ENCODE measurements around the gene C1QL3.

The C1QL3 gene

GRCh38 chr10:16521311-16522016 is at the start of gene C1QL3:
Gene C1QL3 (minus strand): TSS chr10:16521879. CDS start chr10:16521065, 814 bp downstream.
- Mint-ChIP-seq H3K27ac (no peak within 1 kb of the TSS), H3K4me3 (peak within 1 kb of the TSS; percentile 77), H3K36me3 (ENCODE audit: low read depth) (peaks cover 2% of the 10 kb centered on the region), H3K4me1 (ENCODE audit: low read depth) (peaks cover 12% of the 10 kb centered on the region), H3K9me3 (no peaks in the 10 kb centered on the region), H3K27me3 (peaks cover 39% of the 10 kb centered on the region)
- peak; percentile 48 for DNase-seq

DNA sequence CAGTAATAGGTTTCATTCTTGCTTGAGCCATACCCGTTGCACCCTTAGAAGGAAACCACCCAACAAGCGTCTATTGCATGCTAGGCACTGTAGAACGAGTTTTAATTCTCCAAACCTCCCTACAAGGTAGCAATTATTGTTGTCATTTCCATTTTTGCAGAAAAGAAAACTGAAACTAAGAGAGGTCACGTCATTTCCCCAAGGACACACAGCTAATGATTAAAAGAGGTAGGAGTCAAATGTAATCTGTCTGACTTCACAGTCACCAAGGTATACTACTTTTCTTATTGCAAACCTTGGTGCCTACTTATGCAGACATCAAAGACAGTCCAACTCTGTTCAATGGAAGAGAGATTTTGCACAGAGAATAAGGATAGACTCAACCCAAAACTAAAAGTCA is 49.1 kb upstream of the C1QL3 start:
- Mint-ChIP-seq H3K27ac (no peak overlapping the region), H3K4me3 (no peak overlapping the region), H3K9me3 (no peaks in the 10 kb centered on the region), H3K4me1 (ENCODE audit: low read depth) (peaks cover 4% of the 10 kb centered on the region), H3K36me3 (ENCODE audit: low read depth) (no peaks in the 10 kb centered on the region), H3K27me3 (peaks cover 30% of the 10 kb centered on the region)
- no peak for DNase-seq

DNA sequence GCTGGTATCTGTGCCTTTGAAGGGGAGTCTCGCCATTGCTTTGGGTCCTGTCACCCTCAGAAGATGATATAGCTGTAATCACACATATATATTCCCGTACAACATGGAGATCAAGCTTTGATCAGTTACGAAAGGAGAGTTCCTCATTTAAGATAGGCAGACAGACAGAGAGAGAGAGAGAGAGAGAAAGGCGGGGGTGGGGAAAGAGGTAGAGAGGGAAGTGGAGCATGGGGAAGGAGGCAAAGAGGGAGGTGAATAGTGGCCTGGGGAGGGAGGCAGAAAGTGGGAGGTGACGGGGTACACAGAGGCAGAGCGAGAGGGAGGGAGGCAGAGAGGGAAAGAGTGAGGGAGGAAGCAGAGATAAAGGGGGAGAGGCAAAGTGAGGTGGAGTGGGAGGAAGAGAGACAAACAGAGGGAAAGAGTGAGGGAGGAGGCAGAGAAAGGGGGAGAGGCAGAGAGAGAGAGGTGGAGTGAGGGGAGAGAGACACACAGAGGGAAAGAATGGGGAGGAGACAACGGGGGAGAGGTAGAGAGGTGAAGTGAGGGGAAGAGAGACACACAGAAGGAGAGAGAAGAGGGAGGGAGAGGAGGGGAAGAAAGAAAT is 44.6 kb upstream of the C1QL3 start:
- Mint-ChIP-seq H3K4me3 (no peak overlapping the region), H3K27ac (no peak overlapping the region)

GRCh38 chr10:16565604-16566003 is 43.9 kb upstream of the C1QL3 start:
- peaks cover 3% of the 10 kb centered on the region for H3K4me1 Mint-ChIP-seq (ENCODE audit: low read depth)
- no peak for DNase-seq
- H3K27ac Mint-ChIP-seq = no peak overlapping the region
- no peak overlapping the region for H3K4me3 Mint-ChIP-seq
- H3K9me3 Mint-ChIP-seq = peaks cover 2% of the 10 kb centered on the region
- no peaks in the 10 kb centered on the region for H3K36me3 Mint-ChIP-seq (ENCODE audit: low read depth)
- peaks cover 35% of the 10 kb centered on the region for H3K27me3 Mint-ChIP-seq

More for the DNA sequence above, 44.6 kb upstream of the C1QL3 start:
- peaks cover 2% of the 10 kb centered on the region for H3K9me3 Mint-ChIP-seq
- H3K36me3 Mint-ChIP-seq (ENCODE audit: low read depth) = no peaks in the 10 kb centered on the region
- no peak for DNase-seq
- peaks cover 5% of the 10 kb centered on the region for H3K4me1 Mint-ChIP-seq (ENCODE audit: low read depth)
- peaks cover 34% of the 10 kb centered on the region for H3K27me3 Mint-ChIP-seq

DNA sequence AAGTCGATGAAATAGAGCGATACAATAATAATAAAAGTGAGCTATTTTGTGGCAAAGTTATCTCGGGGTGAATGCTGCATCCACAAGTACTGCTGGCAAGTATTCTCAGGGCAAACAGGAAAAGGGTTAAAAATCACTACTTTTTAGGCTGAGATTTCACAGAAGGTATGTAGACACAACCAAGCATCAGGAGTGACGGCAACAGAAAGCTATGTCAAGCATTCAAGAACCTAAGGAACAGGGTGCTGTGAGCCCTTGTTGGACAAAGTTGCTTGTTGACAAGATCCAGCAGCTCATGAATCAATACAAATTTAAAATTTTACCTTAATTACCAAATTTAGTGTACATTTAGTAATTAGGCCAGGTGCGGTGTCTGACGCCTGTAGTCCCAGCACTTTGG is 41.2 kb upstream of the C1QL3 start:
- DNase-seq = no peak
- Mint-ChIP-seq H3K36me3 (ENCODE audit: low read depth) (no peaks in the 10 kb centered on the region), H3K4me1 (ENCODE audit: low read depth) (peaks cover 2% of the 10 kb centered on the region), H3K27ac (no peak overlapping the region), H3K27me3 (peaks cover 48% of the 10 kb centered on the region), H3K9me3 (peaks cover 6% of the 10 kb centered on the region), H3K4me3 (no peak overlapping the region)

GRCh38 chr10:16559236-16559773 is 37.6 kb upstream of the C1QL3 start:
- H3K27ac Mint-ChIP-seq = no peak overlapping the region
- peaks cover 43% of the 10 kb centered on the region for H3K27me3 Mint-ChIP-seq
- no peaks in the 10 kb centered on the region for H3K36me3 Mint-ChIP-seq (ENCODE audit: low read depth)
- no peak for DNase-seq
- H3K9me3 Mint-ChIP-seq = peaks cover 6% of the 10 kb centered on the region
- H3K4me3 Mint-ChIP-seq = no peak overlapping the region
- no peaks in the 10 kb centered on the region for H3K4me1 Mint-ChIP-seq (ENCODE audit: low read depth)

- no peak overlapping the region for H3K27ac Mint-ChIP-seq
- no peaks in the 10 kb centered on the region for H3K9me3 Mint-ChIP-seq
- DNase-seq = no peak
- no peaks in the 10 kb centered on the region for H3K36me3 Mint-ChIP-seq (ENCODE audit: low read depth)
- H3K4me1 Mint-ChIP-seq (ENCODE audit: low read depth) = no peaks in the 10 kb centered on the region
- peaks cover 28% of the 10 kb centered on the region for H3K27me3 Mint-ChIP-seq
- no peak overlapping the region for H3K4me3 Mint-ChIP-seq
These were observed 26.3 kb upstream of the C1QL3 start for GRCh38 chr10:16547973-16548372.

DNA sequence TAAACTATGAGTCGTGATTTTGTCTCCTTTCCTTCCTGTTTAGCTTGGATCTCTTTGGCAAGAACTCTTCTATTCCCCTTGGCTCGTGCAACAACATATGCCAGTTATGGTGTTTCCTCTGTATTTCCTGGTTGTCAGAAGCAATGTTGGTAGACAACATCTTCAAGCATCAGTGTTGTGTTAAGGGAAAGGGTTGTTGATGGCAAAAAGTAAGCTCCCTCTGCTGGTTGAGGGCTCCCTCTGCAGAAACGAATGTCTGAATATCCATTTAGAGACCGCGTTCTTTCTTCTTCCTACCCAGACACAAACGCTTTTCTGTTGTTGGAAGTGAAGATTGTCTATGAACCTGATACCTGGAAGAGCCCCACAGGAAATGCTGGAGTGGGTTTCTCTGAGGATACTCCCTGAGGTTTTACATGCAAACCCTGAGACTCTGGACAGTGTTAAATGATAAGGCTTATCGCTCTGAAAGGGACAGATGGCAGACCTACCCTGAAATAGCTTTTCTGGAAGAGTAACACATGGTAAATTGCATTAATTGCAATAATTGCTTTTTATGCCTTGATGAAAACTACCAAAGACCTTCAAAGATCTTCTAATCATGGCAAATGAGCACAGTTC is 23.5 kb upstream of the C1QL3 start:
- H3K4me3 Mint-ChIP-seq = no peak overlapping the region
- no peak for DNase-seq
- peaks cover 32% of the 10 kb centered on the region for H3K27me3 Mint-ChIP-seq
- no peaks in the 10 kb centered on the region for H3K4me1 Mint-ChIP-seq (ENCODE audit: low read depth)
- H3K27ac Mint-ChIP-seq = no peak overlapping the region
- no peaks in the 10 kb centered on the region for H3K36me3 Mint-ChIP-seq (ENCODE audit: low read depth)
- H3K9me3 Mint-ChIP-seq = no peaks in the 10 kb centered on the region

- peaks cover 34% of the 10 kb centered on the region for H3K27me3 Mint-ChIP-seq
- no peaks in the 10 kb centered on the region for H3K9me3 Mint-ChIP-seq
- no peak for DNase-seq
- no peak overlapping the region for H3K4me3 Mint-ChIP-seq
- no peak overlapping the region for H3K27ac Mint-ChIP-seq
- no peaks in the 10 kb centered on the region for H3K36me3 Mint-ChIP-seq (ENCODE audit: low read depth)
- H3K4me1 Mint-ChIP-seq (ENCODE audit: low read depth) = no peaks in the 10 kb centered on the region
These were observed 22.9 kb upstream of the C1QL3 start for GRCh38 chr10:16544591-16544990.

- Mint-ChIP-seq H3K27ac (no peak overlapping the region), H3K27me3 (peaks cover 34% of the 10 kb centered on the region)
- no peak for DNase-seq
These were observed 22.4 kb upstream of the C1QL3 start for GRCh38 chr10:16544099-16544498.

DNA sequence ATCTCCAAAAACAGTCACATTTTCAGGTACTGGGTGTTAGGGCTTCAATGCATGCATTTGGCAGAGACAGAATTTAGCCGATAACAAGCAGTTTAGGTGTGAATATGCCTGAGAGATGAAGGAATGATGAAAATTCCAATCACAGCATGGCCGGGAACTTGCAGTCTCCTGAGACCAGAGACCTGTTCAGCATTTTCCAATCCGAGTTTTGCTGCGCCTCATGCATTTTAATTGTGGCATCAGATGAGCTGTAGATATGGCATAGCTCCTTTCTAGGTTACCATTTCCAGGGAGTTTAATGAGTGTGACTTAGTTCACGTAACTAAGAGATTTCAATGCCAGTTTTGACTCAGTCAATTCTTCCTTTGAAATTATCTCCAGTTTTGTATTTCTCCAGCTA is 14.5 kb upstream of the C1QL3 start:
- Mint-ChIP-seq H3K36me3 (ENCODE audit: low read depth) (no peaks in the 10 kb centered on the region), H3K4me3 (no peak overlapping the region), H3K9me3 (no peaks in the 10 kb centered on the region), H3K27me3 (peaks cover 5% of the 10 kb centered on the region), H3K27ac (no peak overlapping the region), H3K4me1 (ENCODE audit: low read depth) (no peaks in the 10 kb centered on the region)
- DNase-seq = no peak

More at GRCh38 chr10:16544099-16544498, 22.4 kb upstream of the C1QL3 start:
- H3K36me3 Mint-ChIP-seq (ENCODE audit: low read depth) = no peaks in the 10 kb centered on the region
- H3K4me1 Mint-ChIP-seq (ENCODE audit: low read depth) = no peaks in the 10 kb centered on the region
- no peak overlapping the region for H3K4me3 Mint-ChIP-seq
- H3K9me3 Mint-ChIP-seq = no peaks in the 10 kb centered on the region

DNA sequence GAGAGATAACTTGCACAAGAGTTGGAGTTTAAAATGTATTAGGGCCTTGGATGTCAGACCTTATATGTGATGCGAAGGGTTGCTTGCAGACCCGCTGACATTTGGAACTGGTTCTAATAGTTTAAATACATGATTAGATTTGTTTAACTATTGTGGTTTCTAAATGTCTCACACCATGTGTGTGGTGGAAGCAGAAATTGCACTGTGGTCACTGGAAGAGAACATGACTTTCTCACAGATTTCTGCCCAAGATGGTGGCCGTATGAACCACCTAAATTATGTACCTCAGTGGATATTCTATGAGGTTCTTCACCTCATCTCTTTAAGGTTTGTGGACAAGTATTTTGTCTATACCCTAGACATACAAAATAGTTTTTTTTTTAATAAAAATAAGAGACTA is 8.2 kb upstream of the C1QL3 start:
- no peaks in the 10 kb centered on the region for H3K4me1 Mint-ChIP-seq (ENCODE audit: low read depth)
- DNase-seq = no peak
- H3K4me3 Mint-ChIP-seq = no peak overlapping the region
- no peaks in the 10 kb centered on the region for H3K36me3 Mint-ChIP-seq (ENCODE audit: low read depth)
- H3K27ac Mint-ChIP-seq = no peak overlapping the region
- H3K9me3 Mint-ChIP-seq = no peaks in the 10 kb centered on the region
- H3K27me3 Mint-ChIP-seq = peaks cover under 1% of the 10 kb centered on the region

DNA sequence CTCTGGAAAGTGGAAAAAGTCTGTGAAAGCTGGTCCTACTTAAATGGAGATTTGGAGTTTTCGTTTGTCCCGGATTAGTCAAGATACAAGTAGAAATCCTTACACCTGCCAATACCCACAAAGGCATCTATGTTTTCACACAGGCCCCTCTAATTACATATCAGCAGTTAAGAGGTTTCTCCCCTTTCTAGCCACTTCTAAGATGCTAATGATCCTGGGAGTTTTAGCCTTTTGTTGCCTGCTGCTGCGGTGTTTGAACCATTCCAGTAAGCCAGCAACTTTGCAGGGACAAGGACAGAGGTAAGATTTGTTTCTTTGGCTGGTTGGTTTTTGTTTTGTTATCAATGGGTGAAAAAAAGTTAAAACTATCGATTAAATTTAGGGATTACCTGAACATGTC is 5.8 kb upstream of the C1QL3 start:
- no peaks in the 10 kb centered on the region for H3K36me3 Mint-ChIP-seq (ENCODE audit: low read depth)
- H3K4me1 Mint-ChIP-seq (ENCODE audit: low read depth) = no peaks in the 10 kb centered on the region
- no peaks in the 10 kb centered on the region for H3K9me3 Mint-ChIP-seq
- H3K27me3 Mint-ChIP-seq = peaks cover 14% of the 10 kb centered on the region
- no peak for DNase-seq
- H3K27ac Mint-ChIP-seq = no peak overlapping the region
- H3K4me3 Mint-ChIP-seq = no peak overlapping the region

DNA sequence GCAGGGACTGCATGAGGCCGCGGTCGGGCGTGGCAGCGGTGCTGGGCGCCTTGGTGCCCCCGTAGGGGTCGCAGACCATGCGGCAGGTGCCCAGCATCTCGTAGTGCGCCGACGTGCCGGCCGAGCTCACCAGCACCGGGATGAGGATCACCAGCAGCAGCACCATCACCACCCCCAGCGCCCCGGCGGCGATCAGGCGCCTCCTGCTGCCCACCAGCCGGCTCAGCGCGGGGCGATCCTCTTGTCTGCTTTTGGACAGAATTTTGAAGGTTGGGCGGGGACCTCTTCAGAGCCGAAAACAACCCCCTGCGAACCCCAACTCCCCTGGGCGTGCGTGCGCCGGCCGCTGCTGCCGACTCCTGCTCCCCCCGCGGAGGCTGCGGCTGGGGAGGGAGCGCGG is 779 bp downstream of the C1QL3 start:
- DNase-seq = peak; percentile 58
- peaks cover 12% of the 10 kb centered on the region for H3K4me1 Mint-ChIP-seq (ENCODE audit: low read depth)
- no peak overlapping the region for H3K27ac Mint-ChIP-seq
- peaks cover 2% of the 10 kb centered on the region for H3K36me3 Mint-ChIP-seq (ENCODE audit: low read depth)
- peak overlapping the region; percentile 66 for H3K4me3 Mint-ChIP-seq
- H3K9me3 Mint-ChIP-seq = no peaks in the 10 kb centered on the region
- H3K27me3 Mint-ChIP-seq = peaks cover 39% of the 10 kb centered on the region

Measured in activated T-cell treated with anti-CD3 and anti-CD28 coated beads, Interleukin-2, amount 50 U/mL, for 24 hours (primary cell).